ENCODE data around the gene BTBD3.
A peak's percentile ranks its signal among the peaks of the same experiment; 100 is the strongest.

BTBD3 gene

DNA sequence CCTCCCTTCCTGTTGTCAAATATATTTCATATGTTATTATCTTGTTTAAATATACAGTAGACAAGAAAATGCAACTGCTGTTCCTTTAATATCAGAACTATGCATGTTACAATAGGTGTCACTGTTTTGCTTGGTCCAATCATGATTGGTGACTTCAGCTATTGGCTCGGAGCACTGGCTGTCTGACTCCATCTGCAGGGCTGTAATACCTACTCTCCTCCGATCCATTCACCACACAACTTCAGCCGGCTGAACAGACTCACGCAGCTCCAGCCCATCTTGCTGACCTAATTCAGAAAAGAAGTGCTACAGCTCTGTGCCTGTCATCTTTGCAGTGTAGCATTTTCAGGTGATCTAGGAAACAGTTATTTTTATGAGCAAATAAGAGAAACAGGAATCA lies at the start of gene BTBD3:
BTBD3 (plus strand) TSS at position 231 of the 400 bp plus-strand sequence. CDS start 383 bp downstream, outside the sequence.
- DNase-seq = peak; percentile 82

DNA sequence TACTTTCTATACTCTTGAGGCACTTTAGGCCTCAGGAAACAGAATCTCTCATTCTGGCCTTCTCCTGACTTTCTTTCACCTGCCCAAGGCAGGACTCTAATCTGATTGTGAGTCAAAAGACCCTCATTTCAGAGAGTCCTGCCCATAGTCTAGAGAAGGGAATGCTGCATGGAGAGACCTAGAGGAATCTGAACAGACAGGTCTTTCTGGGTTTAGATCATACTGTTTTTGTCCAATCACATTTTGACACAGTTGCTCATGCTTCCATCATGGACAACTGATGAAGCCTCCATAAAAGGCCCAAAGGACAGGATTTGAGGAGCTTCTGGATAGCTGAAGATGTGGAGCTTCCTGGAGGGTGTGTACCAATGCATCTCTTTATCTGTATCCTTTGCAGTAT lies 48.1 kb upstream of the BTBD3 start:
- DNase-seq = no peak

DNA sequence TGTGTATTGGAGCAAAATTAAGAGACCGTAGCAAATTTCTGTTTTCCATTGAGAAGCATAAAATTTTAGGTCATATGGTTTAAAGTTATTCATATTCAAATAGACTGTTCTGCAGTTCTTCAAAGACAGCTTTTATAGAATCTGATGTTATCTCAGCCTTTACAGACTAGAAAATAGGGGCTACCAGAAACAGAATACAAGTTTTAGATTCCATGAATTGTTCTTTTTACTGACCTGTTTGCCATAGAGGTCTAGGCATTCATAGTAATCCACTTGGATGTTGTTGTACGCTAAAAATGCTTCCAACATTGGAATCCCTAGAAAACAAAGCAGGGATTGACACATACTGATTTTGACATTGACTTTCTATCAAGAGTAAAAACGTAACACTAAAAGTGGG lies 47.3 kb upstream of the BTBD3 start:
- DNase-seq = no peak

DNA sequence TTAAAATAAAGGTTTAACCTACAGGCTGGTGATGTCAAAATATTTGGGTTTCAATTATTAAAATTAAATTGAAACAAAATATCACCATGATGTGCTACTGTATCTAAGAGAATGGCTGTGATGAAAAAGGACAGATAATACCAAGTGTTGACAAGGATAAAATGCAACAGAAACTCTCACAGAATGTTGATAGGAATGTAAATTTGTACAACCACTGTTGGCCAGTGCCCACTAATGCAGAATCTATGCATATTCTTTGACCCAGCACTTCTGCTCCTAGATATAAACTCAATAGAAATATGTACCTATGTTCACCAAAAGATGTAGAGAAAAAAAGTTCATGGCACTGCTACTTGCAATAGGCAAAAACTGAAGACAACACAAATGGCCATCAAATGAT lies 41.1 kb upstream of the BTBD3 start:
- no peak for DNase-seq

DNA sequence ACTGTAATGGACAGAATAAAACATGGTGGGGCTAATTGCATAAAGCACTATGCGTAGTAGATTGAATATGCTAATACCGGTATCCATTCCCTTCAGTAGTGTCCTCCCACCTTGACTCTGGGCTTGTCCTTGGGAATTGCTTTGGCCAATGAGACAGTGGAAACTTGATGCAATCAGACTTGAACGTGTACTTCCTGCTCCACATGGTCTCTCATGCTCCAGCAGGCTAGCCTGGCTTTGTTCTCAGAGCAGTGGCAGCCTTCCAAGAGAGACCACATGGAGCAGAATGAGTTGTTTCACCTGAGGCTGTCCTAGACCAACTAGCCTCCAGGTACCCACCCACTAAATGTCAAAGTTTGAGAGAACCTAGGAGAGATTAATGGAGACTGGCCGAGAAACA lies 37.0 kb upstream of the BTBD3 start:
- no peak for DNase-seq

DNA sequence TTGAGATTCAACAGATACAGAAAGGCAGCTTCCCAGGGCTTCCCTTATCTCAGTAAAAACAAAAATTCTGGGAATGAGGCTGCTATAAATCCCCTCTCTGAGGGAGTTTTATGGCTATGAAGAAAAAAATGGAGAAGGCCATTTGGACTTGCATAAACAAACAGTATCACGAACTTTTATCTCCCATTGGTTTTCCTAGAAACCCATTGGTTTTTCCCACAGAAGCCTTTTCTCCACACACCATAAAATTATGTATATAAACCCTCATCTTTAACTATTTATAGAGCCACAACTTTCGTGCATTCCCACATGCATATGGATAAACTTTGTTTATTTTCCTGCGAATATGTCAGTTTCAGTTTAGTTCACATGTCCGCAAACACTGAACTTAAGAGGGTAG lies 36.2 kb upstream of the BTBD3 start:
- DNase-seq = no peak

DNA sequence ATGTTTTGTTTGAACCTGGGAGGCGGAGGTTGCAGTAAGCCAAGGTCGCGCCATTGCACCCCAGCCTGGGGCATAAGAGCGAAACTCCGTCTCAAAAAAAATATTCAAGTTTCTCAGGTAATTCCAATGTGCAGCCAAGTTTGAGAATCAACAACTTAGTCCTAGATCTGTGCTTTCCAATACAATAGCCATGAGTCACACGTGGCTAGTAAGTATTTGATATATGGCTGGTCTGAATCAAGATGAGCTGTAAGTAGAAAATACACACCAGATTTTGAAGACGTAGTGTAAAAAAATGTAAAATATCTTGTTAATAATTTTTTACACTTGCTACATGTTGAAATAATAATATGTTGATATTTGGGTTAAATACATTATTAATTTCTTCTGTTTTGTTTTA lies 35.0 kb upstream of the BTBD3 start:
- DNase-seq = no peak

DNA sequence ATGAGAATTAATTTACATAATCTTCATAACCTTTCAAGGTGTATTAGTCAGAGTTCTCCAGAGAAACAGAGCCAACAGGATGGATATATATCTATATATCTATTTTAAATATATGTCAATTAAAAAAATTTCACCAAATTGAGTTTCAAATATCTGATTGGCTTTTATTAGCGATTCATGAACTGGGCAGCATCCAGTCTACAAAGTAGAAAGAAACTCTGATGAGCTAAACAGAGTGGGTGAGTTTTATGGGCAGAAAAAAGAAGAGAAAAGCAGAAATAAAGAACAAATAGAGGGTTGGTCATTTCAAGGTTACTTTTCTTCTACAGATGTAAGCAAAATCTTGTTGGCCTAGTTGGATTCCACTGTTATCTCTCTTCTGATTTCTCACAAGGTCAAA lies 29.0 kb upstream of the BTBD3 start:
- DNase-seq = no peak

DNA sequence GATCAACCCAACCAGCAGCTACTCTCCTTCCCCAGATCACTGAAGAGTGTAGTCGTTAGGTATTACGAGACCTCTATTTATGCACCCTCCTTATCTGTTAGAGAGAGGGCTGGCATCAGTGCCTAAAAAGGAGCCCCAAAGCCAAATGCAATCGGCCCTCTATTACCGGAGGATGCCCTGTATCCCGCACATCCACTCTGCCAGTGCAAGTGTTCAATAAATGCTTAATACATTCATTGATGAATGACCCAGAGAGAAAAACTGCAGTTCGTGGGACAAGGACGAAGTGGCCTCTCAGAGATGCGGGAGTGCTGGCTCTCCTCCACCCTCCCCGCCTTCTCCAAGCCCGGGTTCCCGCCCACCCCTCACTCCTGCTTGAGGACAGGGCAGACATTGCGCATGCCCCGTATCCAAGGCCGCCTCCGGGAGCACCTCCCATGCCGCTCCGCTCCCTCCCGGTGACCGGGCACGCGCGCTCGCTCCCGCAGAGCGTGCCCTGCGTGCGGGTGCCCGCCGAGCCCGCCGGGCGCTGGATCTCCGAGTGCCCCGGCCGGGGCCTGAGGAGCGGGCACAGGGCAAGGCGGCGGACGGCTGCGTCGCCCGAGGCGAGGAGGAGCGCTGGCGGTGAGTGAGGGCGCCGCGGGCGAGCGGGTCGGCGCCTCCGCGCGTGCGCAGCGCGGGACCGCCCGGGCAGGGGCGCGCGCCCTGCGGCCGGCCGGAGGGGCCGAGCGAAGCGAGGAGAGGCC lies 27.2 kb upstream of the BTBD3 start:
- DNase-seq = peak; percentile 96

DNA sequence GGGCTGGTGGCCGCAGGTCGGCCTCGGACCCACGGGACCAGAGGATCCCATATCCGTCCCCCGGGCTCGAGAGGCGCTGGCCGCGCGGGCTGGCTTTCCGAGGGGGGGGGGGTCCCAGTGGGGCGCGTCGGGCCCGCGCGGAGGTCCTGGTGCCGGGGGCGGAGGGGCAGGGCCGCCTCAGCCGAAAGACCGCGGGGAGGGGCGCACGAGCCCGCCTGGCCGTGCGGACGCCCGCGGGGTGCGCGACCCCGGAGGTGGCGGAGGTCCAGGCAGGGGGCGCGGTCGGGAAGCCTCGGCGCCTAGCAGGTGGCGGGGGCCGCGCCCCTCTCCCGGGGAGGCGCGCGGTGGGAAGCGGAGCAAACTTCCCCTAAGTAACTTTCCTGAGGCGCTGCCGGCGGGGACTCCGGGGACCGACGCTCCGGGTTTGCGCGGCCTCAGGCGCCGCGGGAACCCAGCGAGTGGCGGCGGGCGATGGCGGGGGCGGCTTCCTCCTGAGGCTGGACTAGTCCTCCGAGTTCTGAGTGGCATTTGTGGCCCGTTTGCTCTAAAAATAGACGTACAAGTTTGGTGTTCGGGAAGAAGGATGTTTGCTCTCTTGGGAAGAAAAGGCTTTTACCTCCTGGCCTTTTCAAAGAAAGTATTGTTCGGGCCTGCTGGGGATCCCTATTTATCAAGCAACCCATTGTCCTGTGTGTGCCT lies 26.5 kb upstream of the BTBD3 start:
- peak; percentile 85 for DNase-seq

DNA sequence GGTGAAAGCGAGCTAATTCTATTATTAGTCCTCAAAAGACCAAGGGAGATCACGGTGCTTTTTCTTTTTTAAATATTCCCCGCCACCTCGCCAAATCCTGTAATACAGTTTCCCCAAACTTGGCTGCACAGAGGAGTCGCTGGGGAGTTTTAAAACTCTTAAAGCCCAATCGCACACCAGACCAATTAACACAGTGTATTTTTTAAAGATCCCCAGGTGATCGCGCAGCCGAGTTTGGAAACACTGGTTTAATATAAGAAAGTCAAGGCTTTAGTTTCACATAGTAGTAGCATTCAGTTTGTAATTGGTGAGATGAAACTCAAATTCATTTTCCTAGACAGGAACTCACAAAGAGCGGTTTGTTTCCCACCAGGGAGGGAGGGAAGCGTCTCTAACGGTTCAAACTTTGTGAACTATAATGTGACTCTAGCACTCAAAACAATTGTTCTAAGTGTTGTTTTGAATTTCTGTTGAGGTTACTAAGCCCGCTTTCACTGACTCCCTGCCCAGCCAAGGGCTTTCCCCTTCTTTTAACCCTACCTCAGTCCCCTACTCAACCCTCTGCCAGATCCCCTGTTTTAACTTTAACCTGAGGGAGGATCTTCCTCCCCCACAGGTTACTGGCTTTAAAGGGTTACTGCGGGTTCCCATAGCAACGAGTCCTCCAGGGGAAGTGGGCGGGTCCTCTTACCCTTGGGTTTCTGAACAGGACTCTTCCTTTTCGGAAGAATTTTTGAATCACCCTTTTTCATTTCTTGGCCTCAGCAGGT lies 25.7 kb upstream of the BTBD3 start:
- peak; percentile 86 for DNase-seq

DNA sequence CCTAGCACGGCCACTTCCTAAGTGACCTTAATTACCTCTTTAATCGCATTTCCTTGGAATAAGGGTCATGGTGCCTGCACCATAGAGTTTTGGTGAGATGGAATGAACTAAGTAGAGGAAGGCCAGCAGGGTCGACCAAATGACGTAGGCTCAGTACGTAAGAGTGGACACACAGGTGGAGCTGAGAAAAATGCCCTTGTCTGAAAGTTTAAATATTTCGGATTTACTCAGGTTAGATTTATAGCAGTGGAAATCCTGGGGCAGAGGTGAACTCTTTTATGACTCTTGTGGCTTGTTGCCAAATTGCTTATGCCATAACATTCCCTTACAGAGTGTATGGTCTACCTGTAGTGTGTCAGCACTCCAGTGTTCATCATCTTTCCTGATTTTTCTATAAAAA lies 23.6 kb upstream of the BTBD3 start:
- no peak for DNase-seq

DNA sequence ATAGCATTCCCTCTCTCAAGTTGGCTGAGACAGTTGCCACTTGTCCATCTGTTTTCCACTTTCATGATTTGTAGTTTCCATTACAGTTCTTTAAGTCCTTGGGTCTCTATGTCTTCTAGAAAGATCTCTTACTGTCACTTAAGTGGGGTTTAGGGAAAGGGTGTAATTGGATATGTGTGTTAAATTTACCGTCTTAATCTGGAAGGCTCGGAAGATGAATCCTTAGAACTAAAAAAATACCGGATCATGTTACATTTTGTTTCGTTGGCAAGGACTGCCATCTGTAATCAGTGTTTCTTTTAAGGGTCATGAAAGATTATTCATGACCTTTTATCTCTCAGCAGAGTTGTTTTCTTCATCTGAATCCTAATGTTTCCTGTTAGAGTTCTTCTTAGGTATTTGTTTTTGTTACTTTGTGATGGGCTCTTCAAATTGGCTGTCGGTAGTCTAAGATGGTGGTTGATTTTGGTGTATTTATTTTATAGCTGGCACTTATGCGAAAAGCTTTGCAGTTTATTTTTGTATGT lies 21.8 kb upstream of the BTBD3 start:
- DNase-seq = no peak

DNA sequence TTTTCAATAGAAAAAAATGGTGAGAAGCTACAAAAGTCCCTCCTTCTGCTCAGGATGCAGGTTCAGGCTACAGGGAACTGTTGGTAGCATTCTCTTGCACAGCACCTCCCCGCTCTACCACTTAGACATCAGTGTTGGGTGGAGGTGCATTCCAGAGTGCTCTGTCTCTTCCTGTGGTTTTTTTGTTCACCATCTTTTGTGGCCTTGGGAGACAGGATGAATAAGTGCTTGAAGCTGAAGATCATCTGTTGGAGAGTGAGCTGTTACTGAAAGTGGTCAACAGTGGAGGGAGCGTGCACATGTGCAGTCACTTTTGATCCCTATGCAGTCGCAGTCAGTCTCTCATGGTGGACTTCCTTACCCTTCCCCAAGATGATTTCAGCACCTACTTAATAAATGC lies 16.6 kb upstream of the BTBD3 start:
- DNase-seq = no peak

DNA sequence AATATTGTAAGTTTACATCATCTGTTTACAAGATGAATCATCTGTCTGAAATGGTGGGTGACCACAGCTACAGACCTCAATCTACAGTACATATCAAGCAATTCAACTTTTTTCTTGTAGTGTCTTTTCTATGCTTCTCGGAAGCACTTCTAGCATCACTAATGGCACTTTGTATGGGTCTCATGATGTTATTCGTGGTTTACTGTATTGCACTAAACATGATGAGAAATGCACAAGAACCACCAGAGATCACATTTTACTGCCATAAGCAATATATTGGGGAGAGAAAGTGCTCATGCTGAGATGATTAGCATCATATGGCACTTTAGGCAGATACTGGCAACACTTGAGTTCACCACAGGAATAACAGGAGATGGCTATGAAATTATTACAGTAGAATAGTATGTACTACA lies 15.4 kb upstream of the BTBD3 start:
- no peak for DNase-seq

DNA sequence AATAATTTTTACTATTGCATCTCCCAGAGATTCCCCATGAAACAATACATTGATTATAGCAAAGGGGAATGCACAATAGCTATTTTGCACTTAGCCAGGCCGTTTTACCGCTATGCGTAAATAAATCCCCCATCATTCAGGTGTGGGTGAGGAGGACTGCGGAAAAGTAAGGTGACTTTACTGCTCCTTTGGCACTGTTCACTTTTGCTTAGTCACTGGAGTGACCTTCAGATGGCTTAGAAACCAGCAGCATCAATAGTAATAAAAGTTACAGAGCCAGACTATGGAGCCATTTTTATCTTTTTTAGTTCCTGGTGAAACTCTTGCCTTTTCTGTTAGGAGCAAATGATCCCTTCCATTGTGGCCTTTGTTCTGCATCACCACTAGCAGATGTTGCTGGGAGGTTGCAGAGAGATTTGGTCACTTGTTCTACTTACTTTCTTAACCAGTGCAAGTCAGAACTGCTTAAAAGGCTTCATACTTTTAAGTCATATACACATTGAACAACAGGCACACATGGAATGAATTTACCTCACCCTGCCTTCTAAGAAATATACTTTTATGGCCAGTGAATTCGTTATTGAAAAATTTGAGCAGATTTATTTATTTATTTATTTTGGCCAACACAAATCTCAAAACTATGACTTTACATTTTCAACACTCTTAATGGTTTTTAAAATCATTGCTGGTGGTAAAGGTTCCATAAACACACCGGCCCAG lies 12.1 kb upstream of the BTBD3 start:
- DNase-seq = no peak

DNA sequence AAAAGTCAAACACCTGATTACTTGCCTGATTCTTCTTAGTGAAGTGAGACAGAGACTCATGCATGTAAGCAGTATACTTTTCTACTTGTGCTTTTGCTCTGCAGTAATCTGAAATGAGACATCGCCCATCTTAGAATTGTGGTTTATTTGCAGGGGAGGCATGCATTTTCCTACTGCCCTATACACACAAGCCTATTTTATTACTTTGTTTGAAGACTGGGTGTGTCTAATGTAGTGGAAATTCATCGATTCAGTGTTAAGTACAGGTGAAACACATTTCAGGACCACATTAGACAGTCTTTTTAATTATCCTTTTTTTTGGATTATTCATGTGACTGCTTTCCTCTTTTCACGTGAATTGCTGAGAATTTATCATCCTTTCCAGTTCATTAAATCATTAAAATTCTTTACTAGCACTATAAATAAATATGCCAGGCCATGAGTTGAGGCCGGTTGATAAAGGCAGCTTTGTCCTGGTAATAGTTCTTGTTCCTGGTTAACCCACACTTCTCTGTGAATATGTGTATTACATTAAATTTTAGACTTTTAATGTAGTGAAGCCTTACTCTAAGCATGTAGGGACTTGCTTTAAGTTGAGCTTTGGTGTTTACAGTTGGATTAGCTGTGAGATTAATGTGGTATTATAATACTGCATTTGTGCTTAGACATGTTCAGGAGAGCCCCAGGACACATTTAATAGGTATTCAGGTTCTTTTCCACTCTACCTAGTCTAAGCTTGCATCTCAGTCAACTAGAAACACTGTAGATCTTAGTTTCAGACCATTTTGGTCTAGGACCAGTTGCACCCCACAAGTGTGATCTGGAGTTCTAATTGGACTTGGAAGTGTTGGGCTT lies 10.8 kb upstream of the BTBD3 start:
- no peak for DNase-seq

DNA sequence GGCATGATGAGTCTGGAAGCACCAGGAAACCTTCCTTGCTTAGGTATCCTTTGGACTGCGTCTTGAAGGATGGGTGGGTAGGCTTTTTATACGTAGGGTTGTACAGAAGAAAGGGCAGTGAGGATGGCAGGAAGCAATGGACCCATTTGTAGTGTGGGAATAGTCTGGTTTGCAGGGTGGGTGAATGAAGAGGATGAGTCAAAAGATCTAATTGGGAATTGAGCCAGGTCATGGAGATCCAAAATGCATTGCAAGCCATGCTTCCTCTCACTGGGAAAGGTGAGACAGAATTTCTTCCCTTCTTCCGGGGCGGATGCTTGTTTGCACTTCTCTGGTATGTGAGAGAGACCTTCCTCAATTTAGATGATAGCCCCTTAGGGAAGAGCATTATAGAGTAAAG lies 10.1 kb upstream of the BTBD3 start:
- no peak for DNase-seq

DNA sequence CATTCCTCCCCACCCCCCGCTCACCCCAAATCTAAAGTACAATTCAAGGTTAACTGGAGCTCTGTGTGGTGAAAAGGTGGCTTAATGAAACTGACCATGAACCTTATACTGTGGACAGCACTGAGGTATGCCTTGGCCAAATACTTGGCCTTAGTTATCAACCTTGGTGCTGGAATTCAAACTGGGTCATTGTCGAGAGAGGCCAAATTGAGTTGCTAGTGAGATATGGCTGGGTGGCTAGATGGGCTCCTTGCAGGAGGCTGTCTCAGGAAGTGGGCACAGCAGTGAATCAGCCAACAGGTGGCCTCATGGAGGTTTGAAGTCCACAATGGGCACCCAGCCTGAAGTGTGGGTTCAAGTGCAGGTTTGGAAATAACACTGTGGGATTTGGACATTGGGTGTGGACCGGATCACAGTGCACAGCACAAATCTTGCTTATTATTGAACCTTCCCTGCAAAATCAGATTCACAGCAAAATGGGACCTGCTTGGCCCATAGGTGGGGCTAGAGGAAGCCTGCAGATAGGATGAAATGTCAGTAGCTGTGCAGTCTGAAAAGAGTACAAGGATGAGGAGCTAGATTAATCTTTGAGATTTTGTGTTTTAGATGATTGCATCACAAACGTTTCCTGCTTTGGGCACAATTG lies 5.6 kb upstream of the BTBD3 start:
- no peak for DNase-seq

DNA sequence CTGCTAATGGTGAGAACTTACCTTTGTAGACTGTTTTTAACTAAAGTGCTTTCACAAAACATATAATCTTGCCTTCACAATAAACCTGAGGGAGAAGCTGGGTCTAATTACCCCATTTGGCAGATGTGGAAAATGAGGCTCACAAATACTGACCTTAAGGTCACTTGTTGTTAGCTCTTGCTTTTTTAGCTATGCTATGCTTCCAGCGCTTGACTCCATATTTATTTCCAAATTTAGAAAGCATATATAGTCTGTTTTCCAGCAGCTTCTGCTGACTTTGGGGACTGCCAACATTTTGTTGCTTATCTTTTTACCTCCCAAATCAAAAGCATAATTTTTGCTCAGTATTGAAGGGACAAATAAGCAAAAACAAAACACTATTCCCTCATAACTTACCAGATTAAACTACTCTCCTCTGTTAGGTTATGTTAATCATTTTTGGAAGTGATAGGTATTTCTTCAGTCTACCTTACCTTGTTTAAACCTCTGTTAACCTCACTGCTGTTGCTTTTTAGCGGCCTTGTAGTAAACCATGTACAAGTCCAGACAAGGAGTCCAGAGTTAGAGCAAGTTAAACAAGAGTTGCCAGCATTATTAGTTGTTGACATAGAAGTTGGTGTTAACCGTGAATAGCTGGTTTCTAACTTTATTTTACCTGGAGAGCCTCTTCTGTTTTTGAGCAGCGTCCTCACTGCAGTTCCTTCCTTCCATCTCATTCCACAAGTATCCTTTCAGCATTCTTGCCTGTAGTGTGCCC lies 4.9 kb upstream of the BTBD3 start:
- no peak for DNase-seq

DNA sequence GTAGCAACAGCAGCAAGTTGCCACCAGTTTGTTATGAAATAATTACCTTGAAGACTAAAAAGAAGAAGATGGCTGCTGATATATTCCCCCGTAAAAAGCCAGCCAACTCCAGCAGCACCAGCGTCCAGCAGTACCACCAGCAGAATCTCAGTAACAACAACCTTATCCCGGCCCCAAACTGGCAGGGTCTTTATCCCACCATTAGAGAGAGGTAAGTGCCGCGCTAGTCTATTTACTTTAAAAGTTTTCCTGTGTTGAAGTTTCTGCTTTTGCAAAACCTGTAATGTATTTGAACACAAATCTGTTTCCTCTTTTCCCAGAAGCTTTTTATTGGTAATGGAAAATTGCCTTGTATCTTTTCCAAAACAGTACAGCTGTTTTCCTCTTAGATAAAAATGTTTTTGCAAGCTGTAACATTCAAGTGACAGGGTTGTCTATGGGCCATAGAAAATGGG lies 725 bp downstream of the BTBD3 start:
- peak; percentile 62 for DNase-seq

Data from right hindlimb (tissue), 1 donor.